IPS-18c (cell line): ENCODE data around the gene PXYLP1.

Source experiments
- H3K4me3 ChIP-seq: 2 replicates; pipeline ENCODE4 v1.7.0; 2013; ENCODE audit warnings: low read depth, mild to moderate bottlenecking, low read length, moderate library complexity; ENCODE audit not compliant: insufficient read depth
- H3K9me3 ChIP-seq: one replicate; pipeline ENCODE4 v1.6.1; 2013; ENCODE audit warnings: mild to moderate bottlenecking, low read length, moderate library complexity; ENCODE audit not compliant: control insufficient read depth, insufficient read depth

PXYLP1 gene

DNA sequence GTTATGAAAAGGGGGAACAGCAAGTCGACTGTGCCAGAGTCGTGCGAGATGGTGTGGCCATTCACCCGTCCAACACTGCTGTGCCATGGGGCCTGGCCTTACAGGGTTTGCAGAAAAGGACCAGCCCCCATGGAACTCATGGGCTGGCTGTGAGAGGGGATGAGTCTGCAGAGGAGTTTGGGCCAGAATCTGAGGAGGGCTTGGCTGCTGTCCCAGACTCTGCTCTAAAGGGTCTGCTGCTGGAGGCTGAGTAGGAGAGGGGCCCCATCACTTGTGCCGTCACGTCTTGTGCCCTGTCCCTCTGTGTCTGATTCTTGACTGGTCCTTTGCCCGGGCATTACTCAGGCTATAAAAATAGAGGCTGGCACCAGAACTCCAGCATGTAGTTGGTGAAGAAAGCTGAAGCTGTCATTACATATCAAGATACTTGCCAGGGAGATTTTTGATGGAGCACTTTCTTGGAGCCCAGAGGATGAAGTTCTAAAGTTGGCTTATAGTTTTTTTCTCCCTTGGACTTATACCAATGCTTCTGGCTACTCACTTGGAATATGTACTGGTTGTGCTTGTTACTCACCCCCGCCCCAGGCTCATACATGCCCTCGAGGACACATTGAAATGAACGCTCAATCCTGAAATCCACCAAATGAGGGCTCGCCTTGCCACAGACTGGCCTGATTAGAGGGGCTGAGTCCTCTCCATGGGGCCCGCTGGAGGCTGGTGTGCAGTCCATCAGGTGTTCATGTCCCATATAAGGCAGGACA lies 10.2 kb downstream of the PXYLP1 start:
- H3K4me3 ChIP-seq = no peak overlapping the region
- no peaks in the 10 kb centered on the region for H3K9me3 ChIP-seq

DNA sequence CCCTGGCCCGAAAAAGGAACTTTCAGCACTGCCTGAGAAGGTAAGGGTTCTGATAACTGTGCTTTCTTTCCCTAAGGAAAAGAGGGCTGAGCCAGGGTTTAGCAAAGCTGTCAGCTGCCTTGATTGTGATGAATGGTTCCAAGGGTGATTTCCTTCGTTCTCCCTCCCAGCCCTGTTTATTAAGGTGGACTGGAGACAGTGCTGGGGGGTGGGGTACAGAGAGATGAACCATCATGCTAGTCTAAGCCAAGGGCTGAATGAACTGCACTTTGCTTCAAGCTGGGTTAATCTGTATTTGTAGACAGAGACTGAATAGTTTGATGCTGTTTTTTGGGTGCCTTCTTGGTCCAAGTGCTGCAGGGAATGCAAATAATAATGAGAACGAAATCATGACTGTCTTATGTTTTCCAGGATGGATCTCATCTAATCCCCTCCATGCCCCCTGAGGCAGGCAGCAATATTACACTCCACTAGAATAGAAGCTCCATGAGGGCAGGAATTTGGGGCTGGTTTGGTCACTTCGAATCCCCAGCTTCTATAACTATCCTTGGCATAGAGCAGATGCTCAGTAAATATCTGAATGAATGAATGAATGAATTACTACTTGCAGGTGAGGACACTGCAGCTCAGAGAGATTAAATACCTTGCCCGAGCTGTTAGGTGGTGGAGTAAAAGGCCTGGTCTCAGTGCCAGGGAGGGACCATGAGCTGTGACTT lies 10.9 kb downstream of the PXYLP1 start:
- no peak overlapping the region for H3K4me3 ChIP-seq
- no peaks in the 10 kb centered on the region for H3K9me3 ChIP-seq

DNA sequence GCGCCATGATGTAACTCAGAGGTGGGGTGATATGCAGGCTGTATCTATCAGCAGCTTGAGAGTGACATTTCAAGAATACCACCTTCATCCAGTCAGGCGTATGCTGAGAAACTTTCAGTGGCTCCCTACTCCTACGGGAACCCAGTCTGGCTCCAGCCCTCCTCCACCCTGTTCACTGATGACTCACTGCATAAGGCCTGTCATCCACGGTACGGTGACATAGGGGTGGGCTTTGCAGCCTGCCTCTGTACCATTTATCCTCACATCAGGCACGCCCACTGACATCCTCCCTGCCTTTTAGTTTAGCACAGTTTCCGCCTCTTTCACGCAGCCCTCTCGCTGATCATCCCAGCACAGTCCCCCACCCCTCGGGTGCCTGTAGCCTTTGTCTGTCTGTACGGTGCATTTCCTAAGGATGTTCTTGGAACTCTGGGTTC lies 11.7 kb downstream of the PXYLP1 start:
- Histone ChIP-seq H3K9me3 (no peaks in the 10 kb centered on the region), H3K4me3 (no peak overlapping the region)

DNA sequence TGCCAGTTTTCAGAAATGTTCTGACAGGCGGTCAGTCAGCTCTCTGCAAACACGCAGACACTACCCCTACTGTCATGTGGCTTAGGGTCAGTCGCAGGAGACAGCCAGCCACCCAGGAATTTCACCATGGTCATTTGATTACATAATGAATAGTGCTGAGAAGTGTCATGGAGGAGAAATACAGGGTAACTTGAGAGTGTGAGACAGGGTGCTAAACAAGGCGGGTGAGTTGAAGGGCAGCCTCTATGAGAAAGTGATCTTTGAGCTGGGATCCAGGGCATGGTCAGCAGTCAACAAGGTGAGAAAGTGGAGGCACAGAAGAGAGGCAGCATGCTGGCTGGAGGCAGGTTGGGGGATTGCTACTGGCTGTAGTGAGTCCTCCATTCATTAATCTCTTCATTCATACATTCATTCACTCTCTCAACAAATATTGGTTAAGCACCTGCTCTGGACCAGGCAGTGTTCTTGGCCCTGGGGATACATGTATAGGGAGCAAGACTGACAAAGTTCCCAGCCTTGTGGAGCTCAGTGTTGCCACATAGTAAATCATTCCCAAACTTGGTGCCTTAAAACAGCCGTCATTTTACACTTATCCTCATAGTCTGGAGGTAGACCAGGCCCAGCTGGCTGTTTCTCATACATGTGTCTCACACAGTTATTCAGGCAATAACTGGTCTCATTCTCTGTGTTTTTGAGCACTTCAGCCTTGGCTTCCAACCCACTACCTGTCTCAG lies 14.8 kb downstream of the PXYLP1 start:
- no peaks in the 10 kb centered on the region for H3K9me3 ChIP-seq

DNA sequence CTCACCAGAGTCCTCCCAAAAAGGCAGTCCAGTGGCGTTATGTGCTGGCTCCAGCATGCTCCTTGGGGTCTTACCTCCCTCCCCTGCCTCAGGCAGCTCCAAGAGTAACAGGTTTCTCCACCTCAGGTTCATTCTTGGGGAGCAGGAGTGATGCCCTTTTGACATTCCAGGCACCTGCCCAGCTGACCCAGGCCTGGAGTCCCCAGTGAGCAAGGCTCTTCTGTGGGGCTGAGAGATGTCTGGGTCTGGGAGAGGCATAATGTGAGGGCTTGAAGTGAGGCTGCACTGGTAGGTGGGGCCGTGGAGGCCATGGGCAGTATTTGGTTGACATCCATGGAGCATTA lies 15.3 kb downstream of the PXYLP1 start:
- Histone ChIP-seq H3K4me3 (no peak overlapping the region), H3K9me3 (no peaks in the 10 kb centered on the region)

More for the DNA sequence above, 14.8 kb downstream of the PXYLP1 start:
- no peak overlapping the region for H3K4me3 ChIP-seq

DNA sequence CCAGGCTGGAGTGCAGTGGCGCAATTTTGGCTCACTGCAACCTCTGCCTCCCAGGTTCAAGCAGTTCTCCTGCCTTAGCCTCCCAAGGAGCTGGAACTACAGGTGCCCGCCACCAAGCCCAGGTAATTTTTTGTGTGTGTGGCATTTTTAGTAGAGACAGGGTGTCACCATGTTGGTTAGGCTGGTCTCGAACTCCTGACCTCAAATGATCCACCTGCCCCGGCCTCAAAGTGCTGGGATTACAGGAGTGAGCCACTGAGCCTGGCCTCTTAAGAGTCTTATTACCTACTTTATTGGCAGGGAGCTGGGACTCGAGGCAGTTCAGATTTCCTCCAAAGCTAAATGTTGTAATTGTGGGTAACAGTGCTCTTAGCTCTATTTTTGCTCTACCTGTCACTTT lies 16.4 kb downstream of the PXYLP1 start:
- no peak overlapping the region for H3K4me3 ChIP-seq
- no peaks in the 10 kb centered on the region for H3K9me3 ChIP-seq

DNA sequence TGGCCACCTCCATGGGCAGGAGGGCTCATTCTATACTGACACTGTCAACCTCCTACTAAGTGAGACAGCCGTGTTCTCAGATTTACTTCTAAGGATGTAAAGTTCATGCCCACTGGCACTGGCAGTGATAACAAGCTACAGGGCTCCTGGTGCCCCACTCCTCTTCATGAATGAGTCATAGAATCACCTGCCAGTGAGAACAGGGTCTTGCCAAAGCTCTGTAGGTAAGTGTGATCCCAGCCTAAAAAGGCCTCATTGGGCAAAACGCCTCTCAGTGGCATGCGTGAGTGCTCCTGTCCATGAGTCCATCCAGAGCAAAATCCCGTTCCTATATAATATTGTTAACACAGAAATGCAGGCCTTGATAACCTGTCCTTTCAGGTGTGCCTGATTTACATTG lies 17.4 kb downstream of the PXYLP1 start:
- Histone ChIP-seq H3K4me3 (no peak overlapping the region), H3K9me3 (no peaks in the 10 kb centered on the region)

DNA sequence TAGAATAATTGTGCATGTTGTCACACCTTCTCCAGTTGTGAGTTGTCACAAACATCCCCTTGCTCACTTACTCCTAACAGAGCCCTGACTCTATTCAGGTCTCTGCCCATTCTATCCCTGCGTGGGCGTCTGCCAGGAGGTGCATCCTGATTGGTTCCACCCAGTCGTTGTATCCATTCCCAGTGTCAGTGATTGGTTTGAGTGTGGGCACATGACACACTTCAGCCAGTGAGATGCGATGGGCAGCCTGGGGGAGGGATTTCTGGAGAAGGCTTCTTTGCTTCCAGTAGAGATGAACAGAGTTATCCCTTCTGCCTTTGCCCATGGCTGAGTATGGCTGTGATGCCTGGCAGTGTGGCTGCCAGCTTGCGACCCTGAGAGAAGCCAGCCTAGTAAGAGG lies 18.7 kb downstream of the PXYLP1 start:
- Histone ChIP-seq H3K4me3 (no peak overlapping the region), H3K9me3 (no peaks in the 10 kb centered on the region)

DNA sequence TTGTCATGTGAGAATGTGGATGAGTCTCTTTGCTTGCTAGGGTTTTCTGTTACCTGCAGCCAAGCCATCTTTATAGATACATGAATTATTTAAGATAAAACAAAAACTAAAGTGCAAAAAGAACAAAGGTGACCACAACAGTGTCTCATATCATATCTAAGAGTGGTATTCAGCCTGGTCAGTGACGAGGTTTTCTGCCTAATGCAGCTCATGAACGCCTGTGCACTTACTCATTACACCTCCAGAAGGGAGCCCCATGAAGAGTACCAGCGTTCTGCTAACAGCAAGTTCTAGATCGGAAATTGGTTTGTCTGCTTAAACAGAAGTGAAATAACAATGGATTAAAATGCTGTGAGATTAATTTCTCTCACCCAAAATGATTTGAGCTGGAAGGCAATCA lies 19.2 kb downstream of the PXYLP1 start:
- no peak overlapping the region for H3K4me3 ChIP-seq
- H3K9me3 ChIP-seq = no peaks in the 10 kb centered on the region

DNA sequence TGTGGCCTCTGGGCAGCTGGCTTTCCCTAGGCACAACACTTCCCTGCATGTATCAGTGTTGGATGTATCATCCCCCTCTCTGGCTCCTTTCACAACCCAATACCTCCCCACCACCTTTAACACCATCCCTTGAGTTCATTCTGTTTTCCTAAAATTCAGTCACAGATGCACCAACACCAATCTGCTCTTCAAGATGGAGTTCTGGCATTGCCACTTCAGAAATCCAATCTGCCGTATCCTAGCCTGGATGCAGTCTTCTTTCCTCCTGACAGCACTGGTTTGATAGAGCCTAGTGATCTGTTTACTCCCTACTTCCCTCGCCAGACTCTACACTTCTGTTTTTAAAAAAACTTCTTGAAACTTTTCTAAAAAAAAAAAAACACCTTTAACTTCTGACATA lies 21.7 kb downstream of the PXYLP1 start:
- no peak overlapping the region for H3K4me3 ChIP-seq
- no peaks in the 10 kb centered on the region for H3K9me3 ChIP-seq

DNA sequence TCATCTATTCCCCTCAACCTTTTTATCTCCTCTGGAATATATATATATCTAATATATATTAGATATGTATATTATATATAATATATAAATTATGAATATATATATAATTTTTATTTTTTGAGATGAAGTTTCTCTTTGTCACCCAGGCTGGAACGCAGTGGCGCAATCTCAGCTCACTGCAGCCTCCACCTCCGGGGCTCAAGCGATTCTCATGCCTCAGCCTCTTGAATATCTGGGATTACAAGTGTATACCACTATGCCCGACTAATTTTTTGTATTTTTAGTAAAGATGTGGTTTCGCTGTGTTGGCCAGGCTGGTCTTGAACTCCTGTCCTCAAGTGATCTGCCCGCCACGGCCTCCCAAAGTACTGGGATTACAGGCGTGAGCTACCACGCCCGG lies 22.2 kb downstream of the PXYLP1 start:
- H3K9me3 ChIP-seq = no peaks in the 10 kb centered on the region
- no peak overlapping the region for H3K4me3 ChIP-seq

DNA sequence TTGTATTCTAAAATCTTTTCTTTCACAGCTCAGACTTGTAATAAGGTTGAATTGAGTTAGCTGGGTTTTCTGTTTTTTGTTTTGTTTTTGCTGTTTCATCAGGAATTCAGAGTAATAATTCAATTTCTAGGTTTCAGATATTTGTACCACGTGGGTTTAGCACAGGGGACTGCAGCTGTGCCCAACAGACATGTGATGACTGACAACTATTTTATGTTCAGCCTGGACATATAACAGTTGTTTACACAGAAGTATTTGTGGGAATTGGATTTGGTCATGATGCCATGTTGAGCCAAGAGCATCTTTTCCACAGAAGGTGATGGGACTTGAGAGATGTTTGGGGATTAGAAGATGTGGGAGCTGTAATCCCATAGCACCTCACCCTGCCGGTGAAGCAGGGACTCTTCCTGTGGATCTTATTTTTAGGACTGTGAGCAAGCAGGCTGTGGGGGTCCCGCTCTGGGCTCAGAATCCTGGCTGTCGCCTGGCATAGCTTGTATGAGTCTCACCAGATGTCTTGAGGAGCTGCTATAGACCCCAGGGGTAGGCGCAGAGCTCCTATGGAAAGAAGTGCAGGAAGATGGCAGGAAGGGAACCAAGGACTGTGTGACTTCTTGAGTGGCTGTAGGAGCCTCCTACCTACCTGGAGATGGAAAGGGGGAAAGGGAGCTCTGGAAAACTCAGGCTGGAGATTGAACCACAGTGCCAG lies 23.7 kb downstream of the PXYLP1 start:
- no peak overlapping the region for H3K4me3 ChIP-seq
- no peaks in the 10 kb centered on the region for H3K9me3 ChIP-seq

DNA sequence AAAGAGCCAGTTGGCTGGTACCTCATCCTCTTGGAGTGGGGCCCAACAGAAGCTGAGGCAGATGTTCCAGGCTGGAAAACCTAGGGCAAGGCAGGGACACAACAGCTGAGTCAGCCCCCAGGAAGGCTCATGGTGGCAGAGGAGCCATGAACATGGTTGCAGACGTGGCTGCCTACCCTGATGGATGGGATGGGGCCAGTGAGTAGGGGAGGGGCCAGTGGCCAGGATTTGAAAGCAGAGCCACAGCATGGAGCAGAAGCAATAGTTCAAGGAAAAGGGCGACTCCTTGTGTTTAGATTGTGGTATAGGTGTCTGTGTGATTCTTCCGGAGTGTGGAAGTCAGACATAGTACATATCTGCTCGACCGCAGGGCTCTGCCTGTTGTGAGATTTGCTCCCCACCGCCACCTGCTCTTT lies 24.2 kb downstream of the PXYLP1 start:
- H3K4me3 ChIP-seq = no peak overlapping the region
- H3K9me3 ChIP-seq = no peaks in the 10 kb centered on the region

DNA sequence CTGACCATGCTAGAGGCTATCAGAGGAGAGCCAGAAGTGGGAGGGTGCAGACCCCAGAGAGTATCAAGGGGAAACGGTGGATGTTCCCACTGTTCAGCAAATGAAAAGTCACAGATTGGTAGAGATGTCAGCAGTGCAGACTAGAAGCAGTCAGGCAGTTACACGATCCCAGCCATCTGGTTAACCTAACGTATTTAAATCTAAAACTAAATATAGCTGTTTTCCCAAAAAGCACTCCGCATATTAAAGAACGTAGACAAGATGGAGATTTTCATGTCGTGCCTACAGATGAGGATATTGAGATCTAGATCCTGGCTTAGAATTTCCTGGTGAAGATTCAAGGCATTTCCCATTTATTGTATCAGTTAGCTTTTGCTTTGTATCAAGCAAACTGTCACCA lies 25.2 kb downstream of the PXYLP1 start:
- no peaks in the 10 kb centered on the region for H3K9me3 ChIP-seq

DNA sequence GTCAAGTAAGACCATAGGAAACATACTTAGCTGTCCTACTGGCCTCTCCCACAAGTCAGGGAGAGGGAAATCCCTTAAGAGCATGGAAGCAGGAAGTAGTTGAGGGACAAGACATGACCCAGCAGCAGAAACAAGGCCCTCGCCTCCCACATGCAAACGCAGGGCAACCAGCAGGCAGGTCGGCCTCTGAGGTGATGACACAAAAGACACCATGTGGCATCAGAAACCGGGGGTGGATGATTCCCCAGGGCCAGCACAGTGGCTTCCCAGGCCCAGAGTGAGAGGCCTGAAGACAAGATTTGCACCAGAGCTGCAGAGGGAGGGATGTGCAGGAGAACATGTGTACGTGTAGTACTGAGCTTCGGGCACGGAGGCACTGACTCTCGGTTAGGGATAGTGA lies 26.3 kb downstream of the PXYLP1 start:
- Histone ChIP-seq H3K4me3 (no peak overlapping the region), H3K9me3 (no peaks in the 10 kb centered on the region)

More for the DNA sequence above, 25.2 kb downstream of the PXYLP1 start:
- H3K4me3 ChIP-seq = no peak overlapping the region

DNA sequence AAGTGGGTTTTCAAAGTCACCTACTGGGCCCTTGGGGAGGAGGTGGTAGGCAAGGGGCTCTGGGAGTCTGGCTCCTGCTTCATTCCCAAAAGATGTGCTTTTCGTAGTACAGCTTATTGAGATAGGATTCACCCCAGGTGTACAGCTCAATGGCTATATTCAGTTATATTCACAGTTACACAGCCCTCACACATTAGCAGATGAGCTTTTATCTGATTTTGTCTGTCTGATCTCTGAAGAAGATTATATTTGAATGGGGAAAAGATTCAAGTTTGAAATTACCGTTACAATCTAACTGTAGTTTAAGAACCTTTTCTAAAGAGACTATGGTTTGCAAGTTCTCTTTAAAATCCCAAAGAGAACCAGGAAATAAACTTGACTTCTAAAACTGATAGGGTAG lies 27.3 kb downstream of the PXYLP1 start:
- no peaks in the 10 kb centered on the region for H3K9me3 ChIP-seq
- H3K4me3 ChIP-seq = no peak overlapping the region

DNA sequence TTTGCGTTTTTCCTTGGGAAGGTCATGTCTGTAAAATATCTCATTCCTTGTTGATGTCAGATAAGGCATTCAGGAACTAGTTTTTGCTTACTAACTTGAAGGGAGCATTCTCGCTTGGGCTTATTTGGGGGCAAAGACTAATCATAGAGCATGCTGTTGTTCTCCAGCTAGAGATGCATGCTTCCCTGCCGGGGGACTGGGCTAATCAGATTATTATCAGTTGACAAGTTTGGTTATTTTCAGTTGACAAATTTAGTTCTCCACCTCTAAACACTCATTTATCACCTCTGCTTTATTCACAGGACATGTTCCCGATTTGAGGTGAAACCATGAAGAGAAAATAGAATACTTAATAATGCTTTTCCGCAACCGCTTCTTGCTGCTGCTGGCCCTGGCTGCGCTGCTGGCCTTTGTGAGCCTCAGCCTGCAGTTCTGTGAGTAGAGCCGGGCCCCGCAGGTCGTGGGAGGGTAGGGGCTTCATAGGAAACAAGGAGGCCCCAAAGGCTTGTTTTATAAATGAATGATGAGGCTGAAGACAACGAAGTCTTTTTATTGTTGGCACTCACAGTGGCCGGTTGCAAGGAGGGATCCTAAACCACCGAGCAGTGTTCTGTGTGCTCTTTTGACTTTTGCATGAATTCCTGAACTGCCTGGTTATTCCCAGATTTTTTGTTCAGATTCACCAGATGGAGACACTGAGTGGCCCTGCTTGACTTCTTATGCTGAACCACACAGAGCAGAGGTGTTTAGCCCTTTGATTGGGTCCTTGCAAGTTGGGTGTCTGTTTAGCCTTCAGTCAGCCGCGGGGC lies 28.4 kb downstream of the PXYLP1 start:
- no peak overlapping the region for H3K4me3 ChIP-seq
- H3K9me3 ChIP-seq = no peaks in the 10 kb centered on the region
